ENCODE results near the gene VWA7.

Gene VWA7

GRCh38 chr6:31761343-31761742 is 15.8 kb downstream of the VWA7 start:
- Histone ChIP-seq H3K4me3 (ENCODE audit: severe bottlenecking) (no peak overlapping the region), H3K9me3 (ENCODE audit: severe bottlenecking) (no peaks in the 10 kb centered on the region), H3K27ac (ENCODE audit: poor library complexity, severe bottlenecking) (no peak overlapping the region), H3K36me3 (ENCODE audit: low read depth) (peaks cover 28% of the 10 kb centered on the region), H3K4me1 (ENCODE audit: insufficient read depth, poor library complexity, severe bottlenecking) (peaks cover 3% of the 10 kb centered on the region), H3K27me3 (ENCODE audit: insufficient read depth, poor library complexity, severe bottlenecking) (no peaks in the 10 kb centered on the region)
- ATAC-seq (ENCODE audit: low read depth) (no peak), DNase-seq (ENCODE audit: low spot score) (no peak)
- TF ChIP-seq CTCF (IDR thresholded peaks at IDR 0.05; ENCODE audit: poor library complexity, severe bottlenecking) = no peak

- Histone ChIP-seq H3K27me3 (ENCODE audit: insufficient read depth, poor library complexity, severe bottlenecking) (no peaks in the 10 kb centered on the region), H3K4me3 (ENCODE audit: severe bottlenecking) (no peak overlapping the region), H3K27ac (ENCODE audit: poor library complexity, severe bottlenecking) (no peak overlapping the region), H3K36me3 (ENCODE audit: low read depth) (peaks cover 28% of the 10 kb centered on the region), H3K9me3 (ENCODE audit: severe bottlenecking) (no peaks in the 10 kb centered on the region), H3K4me1 (ENCODE audit: insufficient read depth, poor library complexity, severe bottlenecking) (peaks cover 3% of the 10 kb centered on the region)
- no peak for DNase-seq (ENCODE audit: low spot score)
- TF ChIP-seq CTCF (IDR thresholded peaks at IDR 0.05; ENCODE audit: poor library complexity, severe bottlenecking) = no peak
- no peak for ATAC-seq (ENCODE audit: low read depth)
Observed at GRCh38 chr6:31760790-31761189, 16.3 kb downstream of the VWA7 start.

- H3K36me3 ChIP-seq (ENCODE audit: low read depth) = peaks cover 28% of the 10 kb centered on the region
- DNase-seq (ENCODE audit: low spot score) (no peak), ATAC-seq (ENCODE audit: low read depth) (no peak)
- H3K9me3 ChIP-seq (ENCODE audit: severe bottlenecking) = no peaks in the 10 kb centered on the region
- H3K4me1 ChIP-seq (ENCODE audit: insufficient read depth, poor library complexity, severe bottlenecking) = peaks cover 2% of the 10 kb centered on the region
- no peak for TF ChIP-seq CTCF (IDR thresholded peaks at IDR 0.05; ENCODE audit: poor library complexity, severe bottlenecking)
- H3K27me3 ChIP-seq (ENCODE audit: insufficient read depth, poor library complexity, severe bottlenecking) = no peaks in the 10 kb centered on the region
- no peak overlapping the region for H3K4me3 ChIP-seq (ENCODE audit: severe bottlenecking)
- H3K27ac ChIP-seq (ENCODE audit: poor library complexity, severe bottlenecking) = no peak overlapping the region
Observed at GRCh38 chr6:31758281-31758680, 18.8 kb downstream of the VWA7 start.

- peak; percentile 94 for ATAC-seq (ENCODE audit: low read depth)
- no peak for DNase-seq (ENCODE audit: low spot score)
- H3K4me3 ChIP-seq (ENCODE audit: severe bottlenecking) = no peak overlapping the region
- H3K36me3 ChIP-seq (ENCODE audit: low read depth) = peaks cover 12% of the 10 kb centered on the region
- no peak for TF ChIP-seq CTCF (IDR thresholded peaks at IDR 0.05; ENCODE audit: poor library complexity, severe bottlenecking)
- H3K27me3 ChIP-seq (ENCODE audit: insufficient read depth, poor library complexity, severe bottlenecking) = no peaks in the 10 kb centered on the region
- no peaks in the 10 kb centered on the region for H3K9me3 ChIP-seq (ENCODE audit: severe bottlenecking)
- no peak overlapping the region for H3K27ac ChIP-seq (ENCODE audit: poor library complexity, severe bottlenecking)
- no peaks in the 10 kb centered on the region for H3K4me1 ChIP-seq (ENCODE audit: insufficient read depth, poor library complexity, severe bottlenecking)
Observed at GRCh38 chr6:31752739-31753319, 24.3 kb downstream of the VWA7 start.

GRCh38 chr6:31750411-31751022 is 26.6 kb downstream of the VWA7 start:
- no peak for ATAC-seq (ENCODE audit: low read depth)
- Histone ChIP-seq H3K27me3 (ENCODE audit: insufficient read depth, poor library complexity, severe bottlenecking) (no peaks in the 10 kb centered on the region), H3K27ac (ENCODE audit: poor library complexity, severe bottlenecking) (no peak overlapping the region), H3K4me3 (ENCODE audit: severe bottlenecking) (no peak overlapping the region), H3K9me3 (ENCODE audit: severe bottlenecking) (no peaks in the 10 kb centered on the region), H3K4me1 (ENCODE audit: insufficient read depth, poor library complexity, severe bottlenecking) (no peaks in the 10 kb centered on the region), H3K36me3 (ENCODE audit: low read depth) (peaks cover 23% of the 10 kb centered on the region)
- DNase-seq (ENCODE audit: low spot score) = no peak
- TF ChIP-seq CTCF (IDR thresholded peaks at IDR 0.05; ENCODE audit: poor library complexity, severe bottlenecking) = no peak

Measured in RWPE2 (cell line).